ENCODE measurements around the gene COX6B2.

Gene COX6B2

GRCh38 chr19:55383279-55384130 lies 29.0 kb upstream of the COX6B2 start:
- DNase-seq, result peak; percentile 74

- DNase-seq, result no peak
Measured at GRCh38 chr19:55382522-55383054, 28.1 kb upstream of the COX6B2 start.

- no peak for DNase-seq
Measured at GRCh38 chr19:55382013-55382412, 27.5 kb upstream of the COX6B2 start.

- no peak for DNase-seq
Measured at GRCh38 chr19:55379174-55379573, 24.7 kb upstream of the COX6B2 start.

GRCh38 chr19:55377356-55378131 lies 23.0 kb upstream of the COX6B2 start:
- no peak for DNase-seq

GRCh38 chr19:55376241-55376933 lies 21.9 kb upstream of the COX6B2 start, which contains the start of gene TMEM190:
Gene TMEM190, plus strand, starts transcription at chr19:55376826. Its CDS starts 28 bp downstream, at chr19:55376854.
- no peak for DNase-seq

GRCh38 chr19:55373993-55374757 lies 19.7 kb upstream of the COX6B2 start:
- no peak for DNase-seq

GRCh38 chr19:55373306-55373992 lies 18.9 kb upstream of the COX6B2 start:
- DNase-seq, result no peak

- DNase-seq, result peak; percentile 35
Measured at GRCh38 chr19:55372316-55373081, 18.0 kb upstream of the COX6B2 start.

- no peak for DNase-seq
Measured at GRCh38 chr19:55370305-55370988, 15.9 kb upstream of the COX6B2 start, which contains the start of gene IL11. Gene IL11, minus strand, starts transcription at chr19:55370463. Its CDS starts 153 bp downstream, at chr19:55370310.

- peak; percentile 61 for DNase-seq
Measured at GRCh38 chr19:55369653-55370304, 15.3 kb upstream of the COX6B2 start.

GRCh38 chr19:55368701-55369563 lies 14.4 kb upstream of the COX6B2 start:
- DNase-seq, result peak; percentile 42

GRCh38 chr19:55368106-55368505 lies 13.6 kb upstream of the COX6B2 start:
- no peak for DNase-seq

- DNase-seq, result no peak
Measured at GRCh38 chr19:55366790-55367189, 12.3 kb upstream of the COX6B2 start.

GRCh38 chr19:55365964-55366363 lies 11.4 kb upstream of the COX6B2 start:
- DNase-seq, result no peak

GRCh38 chr19:55365245-55365644 lies 10.7 kb upstream of the COX6B2 start:
- no peak for DNase-seq

GRCh38 chr19:55362990-55363716 lies 8.6 kb upstream of the COX6B2 start, which contains the start of gene GARIN5B:
Gene GARIN5B, minus strand, starts transcription at chr19:55363260. Its CDS starts 194 bp downstream, at chr19:55363066.
- no peak for DNase-seq

Data from activated CD4-positive, alpha-beta T cell treated with anti-CD3 and anti-CD28 coated beads for 48 hours (primary cell).